Measurements from ENCODE around the gene C11orf68. TPM values are rescaled to one million over a fixed set of nuclear protein-coding genes. Genes with fewer than 3 reads are reported as not detected.

The C11orf68 gene
- total and polyA plus RNA-seq, 2 donors, result 11.0 to 38.8 TPM

DNA sequence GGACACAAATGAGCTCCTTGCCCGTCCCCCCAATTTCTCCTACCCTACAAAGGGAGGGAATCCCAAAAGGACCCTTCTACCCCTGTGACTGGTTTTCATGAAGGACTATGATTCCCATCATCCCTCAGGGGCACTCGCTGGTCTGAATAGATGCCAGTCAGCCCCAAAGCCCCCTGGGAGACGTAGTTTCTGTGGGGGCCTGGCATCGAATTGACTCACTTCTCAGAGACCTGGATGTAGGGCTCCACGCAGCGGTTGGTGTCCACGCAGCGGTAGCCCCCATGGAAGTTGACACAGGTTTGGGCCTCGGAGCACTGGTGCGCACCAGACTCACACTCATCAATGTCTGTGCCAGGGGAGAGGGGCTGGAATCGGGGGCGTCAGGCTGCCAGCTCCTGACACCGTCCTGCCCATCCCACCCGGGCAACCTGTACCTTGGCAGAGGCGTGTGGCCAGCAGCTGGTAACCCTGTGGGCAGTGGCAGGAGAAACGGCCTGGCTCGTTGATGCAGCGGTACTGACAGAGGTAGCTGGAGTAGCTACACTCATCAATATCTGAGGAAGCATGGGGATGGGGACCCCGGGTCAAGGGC, 50.7 kb downstream of the C11orf68 start:
- peaks cover 43 to 53% of the 10 kb centered on the region in 2 donors for H3K36me3 ChIP-seq (ENCODE audit: control insufficient read depth in 2 of 2, insufficient read depth in 2 of 2, low read length in 1 of 2)
- peaks cover 7 to 13% of the 10 kb centered on the region in 2 donors for H3K4me1 ChIP-seq (ENCODE audit: control insufficient read depth in 2 of 2, insufficient read depth in 2 of 2, low read length in 2 of 2)
- no peak overlapping the region for H3K4me3 ChIP-seq (ENCODE audit: low read length in 2 of 2)
- 97% methylated on average over 19 of the region's 19 CpGs for WGBS
- no peak overlapping the region for H3K27ac ChIP-seq (ENCODE audit: low read depth in 1 of 2, low read length in 1 of 2)
- H3K9me3 ChIP-seq (ENCODE audit: control insufficient read depth in 2 of 2, insufficient read depth in 1 of 2, low read length in 1 of 2), result no peaks in the 10 kb centered on the region
- peaks cover 10 to 37% of the 10 kb centered on the region in 2 donors for H3K27me3 ChIP-seq (ENCODE audit: control insufficient read depth in 2 of 2, insufficient read depth in 1 of 2, low read length in 1 of 2)
- peak in 1 of 9 donors; percentile 49 for DNase-seq (ENCODE audit: low read depth in 6 of 9, low spot score in 9 of 9)

GRCh38 chr11:65867284-65868071, 51.4 kb downstream of the C11orf68 start:
- H3K27ac ChIP-seq (ENCODE audit: low read depth in 1 of 2, low read length in 1 of 2), result peak overlapping the region in 1 of 2 donors; percentile 37
- H3K4me3 ChIP-seq (ENCODE audit: low read length in 2 of 2), result no peak overlapping the region
- H3K4me1 ChIP-seq (ENCODE audit: control insufficient read depth in 2 of 2, insufficient read depth in 2 of 2, low read length in 2 of 2), result peaks cover 0 to 8% of the 10 kb centered on the region in 2 donors
- peak in 1 of 9 donors; percentile 50 for DNase-seq (ENCODE audit: low read depth in 6 of 9, low spot score in 9 of 9)
- peaks cover 50 to 60% of the 10 kb centered on the region in 2 donors for H3K36me3 ChIP-seq (ENCODE audit: control insufficient read depth in 2 of 2, insufficient read depth in 2 of 2, low read length in 1 of 2)
- 76% methylated on average over 29 of the region's 29 CpGs for WGBS
- H3K27me3 ChIP-seq (ENCODE audit: control insufficient read depth in 2 of 2, insufficient read depth in 1 of 2, low read length in 1 of 2), result peaks cover 4 to 31% of the 10 kb centered on the region in 2 donors
- no peaks in the 10 kb centered on the region for H3K9me3 ChIP-seq (ENCODE audit: control insufficient read depth in 2 of 2, insufficient read depth in 1 of 2, low read length in 1 of 2)

Other genes with a start within 250 kb of the C11orf68 start
- gene KAT5, start 206.8 kb downstream of the C11orf68 start, total RNA-seq, result 53.5 TPM
- gene KAT5, start 206.8 kb downstream of the C11orf68 start, polyA plus RNA-seq, result 104 TPM
- gene RNASEH2C, start 198.3 kb downstream of the C11orf68 start, total RNA-seq, result 85.9 TPM
- gene RNASEH2C, start 198.3 kb downstream of the C11orf68 start, polyA plus RNA-seq, result 49.4 TPM
- gene AP5B1, start 138.1 kb downstream of the C11orf68 start, total RNA-seq, result 5.3 TPM
- gene AP5B1, start 138.1 kb downstream of the C11orf68 start, polyA plus RNA-seq, result 7.6 TPM
- 0.47 TPM for gene OVOL1, start 132.0 kb downstream of the C11orf68 start, total RNA-seq
- 1.3 TPM for gene OVOL1, start 132.0 kb downstream of the C11orf68 start, polyA plus RNA-seq
- gene SNX32, start 85.1 kb downstream of the C11orf68 start, total RNA-seq, result 0.38 TPM
- 1.1 TPM for gene SNX32, start 85.1 kb downstream of the C11orf68 start, polyA plus RNA-seq
- 1,006 TPM for gene CFL1, start 60.9 kb downstream of the C11orf68 start, total RNA-seq
- gene CFL1, start 60.9 kb downstream of the C11orf68 start, polyA plus RNA-seq, result 673 TPM
- gene MUS81, start 58.6 kb downstream of the C11orf68 start, total RNA-seq, result 46.8 TPM
- 127 TPM for gene MUS81, start 58.6 kb downstream of the C11orf68 start, polyA plus RNA-seq
- gene EFEMP2, start 46.3 kb downstream of the C11orf68 start, total RNA-seq, result 11.9 TPM
- 41.8 TPM for gene EFEMP2, start 46.3 kb downstream of the C11orf68 start, polyA plus RNA-seq
- 18.5 TPM for gene CTSW, start 39.2 kb downstream of the C11orf68 start, total RNA-seq
- gene CTSW, start 39.2 kb downstream of the C11orf68 start, polyA plus RNA-seq, result 4.2 TPM
- 71.0 TPM for gene FIBP, start 30.6 kb downstream of the C11orf68 start, total RNA-seq
- 70.9 TPM for gene FIBP, start 30.6 kb downstream of the C11orf68 start, polyA plus RNA-seq
- gene CCDC85B, start 28.4 kb downstream of the C11orf68 start, total RNA-seq, result 30.5 TPM
- 20.2 TPM for gene CCDC85B, start 28.4 kb downstream of the C11orf68 start, polyA plus RNA-seq
- gene FOSL1, start 18.7 kb downstream of the C11orf68 start, total RNA-seq, result 0.14 TPM
- gene FOSL1, start 18.7 kb downstream of the C11orf68 start, polyA plus RNA-seq, result 3.8 TPM
- gene DRAP1, start 364 bp upstream of the C11orf68 start, total RNA-seq, result 200 TPM
- gene DRAP1, start 364 bp upstream of the C11orf68 start, polyA plus RNA-seq, result 131 TPM
- gene TSGA10IP, start 26.4 kb upstream of the C11orf68 start, total RNA-seq, result 0.09 TPM
- 0.05 TPM for gene TSGA10IP, start 26.4 kb upstream of the C11orf68 start, polyA plus RNA-seq
- 35.4 TPM for gene SART1, start 42.7 kb upstream of the C11orf68 start, total RNA-seq
- gene SART1, start 42.7 kb upstream of the C11orf68 start, polyA plus RNA-seq, result 97.5 TPM
- 24.7 TPM for gene EIF1AD, start 83.1 kb upstream of the C11orf68 start, total RNA-seq
- gene EIF1AD, start 83.1 kb upstream of the C11orf68 start, polyA plus RNA-seq, result 17.8 TPM
- 64.7 TPM for gene BANF1, start 83.4 kb upstream of the C11orf68 start, total RNA-seq
- 172 TPM for gene BANF1, start 83.4 kb upstream of the C11orf68 start, polyA plus RNA-seq
- gene CST6, start 92.9 kb upstream of the C11orf68 start, total RNA-seq, result 0.66 TPM
- 23.0 TPM for gene CST6, start 92.9 kb upstream of the C11orf68 start, polyA plus RNA-seq
- gene CATSPER1, start 107.4 kb upstream of the C11orf68 start, total RNA-seq, result 0.14 TPM
- 0.34 TPM for gene CATSPER1, start 107.4 kb upstream of the C11orf68 start, polyA plus RNA-seq
- 0.42 TPM for gene GAL3ST3, start 130.1 kb upstream of the C11orf68 start, total RNA-seq
- 0.25 TPM for gene GAL3ST3, start 130.1 kb upstream of the C11orf68 start, polyA plus RNA-seq
- gene SF3B2, start 133.3 kb upstream of the C11orf68 start, total RNA-seq, result 127 TPM
- gene SF3B2, start 133.3 kb upstream of the C11orf68 start, polyA plus RNA-seq, result 147 TPM
- gene PACS1, start 151.2 kb upstream of the C11orf68 start, total RNA-seq, result 9.2 TPM
- 29.5 TPM for gene PACS1, start 151.2 kb upstream of the C11orf68 start, polyA plus RNA-seq